ENCODE measurements around the gene MFSD6. TPM values are rescaled to one million over a fixed set of nuclear protein-coding genes. Genes with fewer than 3 reads are reported as not detected.
A peak's percentile ranks its signal among the peaks of the same experiment; 100 is the strongest.

Gene MFSD6
- total RNA-seq, 1 experiment from 2014 or later: 4.7 TPM

GRCh38 chr2:190406805-190407204 is 1.4 kb upstream of the MFSD6 start:
- H3K36me3 Mint-ChIP-seq: no peaks in the 10 kb centered on the region
- H3K4me1 Mint-ChIP-seq: peaks cover 12% of the 10 kb centered on the region
- ChIA-PET POLR2A (no interaction called here), CTCF (interaction anchor here (1.6 kb wide), 1 partner anchor 23 kb away, joined by 5 read pairs; no protein-coding TSS in a partner anchor)
- TF ChIP-seq ZNF317 (CRISPR knock-in tag; IDR thresholded peaks at IDR 0.05; ENCODE audit: borderline replicate concordance, low read depth) (no peak), CREM (CRISPR knock-in tag; IDR thresholded peaks at IDR 0.05) (no peak), ZNF396 (CRISPR knock-in tag; IDR thresholded peaks at IDR 0.05; ENCODE audit: borderline replicate concordance) (no peak), RELA (CRISPR knock-in tag; IDR thresholded peaks at IDR 0.05; ENCODE audit: borderline replicate concordance) (no peak), CDX4 (CRISPR knock-in tag; IDR thresholded peaks at IDR 0.05; ENCODE audit: borderline replicate concordance) (no peak), ERG (CRISPR knock-in tag; IDR thresholded peaks at IDR 0.05) (no peak), ELF4 (CRISPR knock-in tag; IDR thresholded peaks at IDR 0.05; ENCODE audit: low read depth) (no peak), ZNF671 (CRISPR knock-in tag; IDR thresholded peaks at IDR 0.05) (no peak), PRRX2 (CRISPR knock-in tag; IDR thresholded peaks at IDR 0.05) (no peak), SMAD3 (CRISPR knock-in tag; IDR thresholded peaks at IDR 0.05; ENCODE audit: borderline replicate concordance) (no peak), FOXP4 (CRISPR knock-in tag; IDR thresholded peaks at IDR 0.05) (no peak), ATF1 (CRISPR knock-in tag; IDR thresholded peaks at IDR 0.05) (no peak), ATF3 (CRISPR knock-in tag; conservative IDR thresholded peaks at IDR 0.05) (no peak), HMGA2 (CRISPR knock-in tag; IDR thresholded peaks at IDR 0.05) (no peak)
- TF ChIP-seq, protein P1, sequence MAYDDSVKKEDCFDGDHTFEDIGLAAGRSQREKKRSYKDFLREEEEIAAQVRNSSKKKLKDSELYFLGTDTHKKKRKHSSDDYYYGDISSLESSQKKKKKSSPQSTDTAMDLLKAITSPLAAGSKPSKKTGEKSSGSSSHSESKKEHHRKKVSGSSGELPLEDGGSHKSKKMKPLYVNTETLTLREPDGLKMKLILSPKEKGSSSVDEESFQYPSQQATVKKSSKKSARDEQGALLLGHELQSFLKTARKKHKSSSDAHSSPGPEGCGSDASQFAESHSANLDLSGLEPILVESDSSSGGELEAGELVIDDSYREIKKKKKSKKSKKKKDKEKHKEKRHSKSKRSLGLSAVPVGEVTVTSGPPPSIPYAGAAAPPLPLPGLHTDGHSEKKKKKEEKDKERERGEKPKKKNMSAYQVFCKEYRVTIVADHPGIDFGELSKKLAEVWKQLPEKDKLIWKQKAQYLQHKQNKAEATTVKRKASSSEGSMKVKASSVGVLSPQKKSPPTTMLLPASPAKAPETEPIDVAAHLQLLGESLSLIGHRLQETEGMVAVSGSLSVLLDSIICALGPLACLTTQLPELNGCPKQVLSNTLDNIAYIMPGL (CRISPR knock-in tag; IDR thresholded peaks at IDR 0.05): no peak
- ATAC-seq (no peak), DNase-seq (ENCODE audit: low spot score) (no peak)
- peaks cover 19% of the 10 kb centered on the region for H3K27me3 Mint-ChIP-seq (ENCODE audit: low read depth)
- no peak overlapping the region for H3K27ac Mint-ChIP-seq
- H3K9me3 Mint-ChIP-seq: no peaks in the 10 kb centered on the region
- H3K4me3 Mint-ChIP-seq: no peak overlapping the region

- CTCF ChIA-PET: interaction anchor here (1.6 kb wide), 1 partner anchor 24 kb away, joined by 5 read pairs; no protein-coding TSS in a partner anchor
- POLR2A ChIA-PET: no interaction called here
- H3K4me3 Mint-ChIP-seq: no peak overlapping the region; the same call in 1 of the 2 replicates
- no peaks in the 10 kb centered on the region for H3K9me3 Mint-ChIP-seq
- no peaks in the 10 kb centered on the region for H3K36me3 Mint-ChIP-seq
- TF ChIP-seq NFE2L1 (CRISPR knock-in tag; IDR thresholded peaks at IDR 0.05) (no peak), ZBTB43 (CRISPR knock-in tag; IDR thresholded peaks at IDR 0.05) (no peak), OVOL2 (CRISPR knock-in tag; IDR thresholded peaks at IDR 0.05; ENCODE audit: borderline replicate concordance) (no peak), KAT7 (CRISPR knock-in tag; IDR thresholded peaks at IDR 0.05; ENCODE audit: borderline replicate concordance) (no peak), MLX (CRISPR knock-in tag; IDR thresholded peaks at IDR 0.05) (no peak), ZNF219 (CRISPR knock-in tag; IDR thresholded peaks at IDR 0.05; ENCODE audit: borderline replicate concordance) (no peak), FOXJ3 (CRISPR knock-in tag; IDR thresholded peaks at IDR 0.05; ENCODE audit: borderline replicate concordance) (no peak)
- TF ChIP-seq, protein P2, sequence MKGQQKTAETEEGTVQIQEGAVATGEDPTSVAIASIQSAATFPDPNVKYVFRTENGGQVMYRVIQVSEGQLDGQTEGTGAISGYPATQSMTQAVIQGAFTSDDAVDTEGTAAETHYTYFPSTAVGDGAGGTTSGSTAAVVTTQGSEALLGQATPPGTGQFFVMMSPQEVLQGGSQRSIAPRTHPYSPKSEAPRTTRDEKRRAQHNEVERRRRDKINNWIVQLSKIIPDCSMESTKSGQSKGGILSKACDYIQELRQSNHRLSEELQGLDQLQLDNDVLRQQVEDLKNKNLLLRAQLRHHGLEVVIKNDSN (CRISPR knock-in tag; IDR thresholded peaks at IDR 0.05): no peak
- TF ChIP-seq, protein P3, sequence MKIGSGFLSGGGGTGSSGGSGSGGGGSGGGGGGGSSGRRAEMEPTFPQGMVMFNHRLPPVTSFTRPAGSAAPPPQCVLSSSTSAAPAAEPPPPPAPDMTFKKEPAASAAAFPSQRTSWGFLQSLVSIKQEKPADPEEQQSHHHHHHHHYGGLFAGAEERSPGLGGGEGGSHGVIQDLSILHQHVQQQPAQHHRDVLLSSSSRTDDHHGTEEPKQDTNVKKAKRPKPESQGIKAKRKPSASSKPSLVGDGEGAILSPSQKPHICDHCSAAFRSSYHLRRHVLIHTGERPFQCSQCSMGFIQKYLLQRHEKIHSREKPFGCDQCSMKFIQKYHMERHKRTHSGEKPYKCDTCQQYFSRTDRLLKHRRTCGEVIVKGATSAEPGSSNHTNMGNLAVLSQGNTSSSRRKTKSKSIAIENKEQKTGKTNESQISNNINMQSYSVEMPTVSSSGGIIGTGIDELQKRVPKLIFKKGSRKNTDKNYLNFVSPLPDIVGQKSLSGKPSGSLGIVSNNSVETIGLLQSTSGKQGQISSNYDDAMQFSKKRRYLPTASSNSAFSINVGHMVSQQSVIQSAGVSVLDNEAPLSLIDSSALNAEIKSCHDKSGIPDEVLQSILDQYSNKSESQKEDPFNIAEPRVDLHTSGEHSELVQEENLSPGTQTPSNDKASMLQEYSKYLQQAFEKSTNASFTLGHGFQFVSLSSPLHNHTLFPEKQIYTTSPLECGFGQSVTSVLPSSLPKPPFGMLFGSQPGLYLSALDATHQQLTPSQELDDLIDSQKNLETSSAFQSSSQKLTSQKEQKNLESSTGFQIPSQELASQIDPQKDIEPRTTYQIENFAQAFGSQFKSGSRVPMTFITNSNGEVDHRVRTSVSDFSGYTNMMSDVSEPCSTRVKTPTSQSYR (CRISPR knock-in tag; IDR thresholded peaks at IDR 0.05): no peak
- H3K27ac Mint-ChIP-seq: no peak overlapping the region
- peaks cover 15% of the 10 kb centered on the region for H3K4me1 Mint-ChIP-seq
- peaks cover 19% of the 10 kb centered on the region for H3K27me3 Mint-ChIP-seq (ENCODE audit: low read depth)
- no peak for DNase-seq (ENCODE audit: low spot score)
- peak; percentile 6; the same call in 1 of the 2 replicates for ATAC-seq
Measured at GRCh38 chr2:190407246-190407661, 901 bp upstream of the MFSD6 start.
